Measurements from ENCODE around the gene PHYHD1.

The PHYHD1 gene

GRCh38 chr9:128892221-128892921, 28.4 kb upstream of the PHYHD1 start:
- peaks cover 24% of the 10 kb centered on the region for H3K4me1 Mint-ChIP-seq (ENCODE audit: low read depth)
- H3K4me3 Mint-ChIP-seq, result no peak overlapping the region
- no peaks in the 10 kb centered on the region for H3K9me3 Mint-ChIP-seq
- H3K27me3 Mint-ChIP-seq, result no peaks in the 10 kb centered on the region
- peaks cover 83% of the 10 kb centered on the region for H3K36me3 Mint-ChIP-seq (ENCODE audit: low read depth)
- H3K27ac Mint-ChIP-seq, result peak overlapping the region; percentile 52
- intact Hi-C loops (cut with micrococcal nuclease), result no loop called here

GRCh38 chr9:128893354-128893753, 27.4 kb upstream of the PHYHD1 start:
- Mint-ChIP-seq H3K4me1 (ENCODE audit: low read depth) (peaks cover 22% of the 10 kb centered on the region), H3K9me3 (no peaks in the 10 kb centered on the region), H3K27me3 (no peaks in the 10 kb centered on the region), H3K36me3 (ENCODE audit: low read depth) (peaks cover 83% of the 10 kb centered on the region), H3K27ac (peak overlapping the region; percentile 52), H3K4me3 (no peak overlapping the region)
- intact Hi-C loops (cut with micrococcal nuclease), result no loop called here

GRCh38 chr9:128894764-128895163, 26.0 kb upstream of the PHYHD1 start:
- Mint-ChIP-seq H3K27me3 (no peaks in the 10 kb centered on the region), H3K9me3 (no peaks in the 10 kb centered on the region), H3K27ac (no peak overlapping the region), H3K4me3 (no peak overlapping the region), H3K36me3 (ENCODE audit: low read depth) (peaks cover 75% of the 10 kb centered on the region), H3K4me1 (ENCODE audit: low read depth) (peaks cover 31% of the 10 kb centered on the region)
- intact Hi-C loops (cut with micrococcal nuclease), result no loop called here

GRCh38 chr9:128895556-128895955, 25.2 kb upstream of the PHYHD1 start:
- intact Hi-C loops (cut with micrococcal nuclease), result no loop called here
- peaks cover 67% of the 10 kb centered on the region for H3K36me3 Mint-ChIP-seq (ENCODE audit: low read depth)
- peak overlapping the region; percentile 13 for H3K27ac Mint-ChIP-seq
- peaks cover 37% of the 10 kb centered on the region for H3K4me1 Mint-ChIP-seq (ENCODE audit: low read depth)
- no peak overlapping the region for H3K4me3 Mint-ChIP-seq
- H3K9me3 Mint-ChIP-seq, result no peaks in the 10 kb centered on the region
- no peaks in the 10 kb centered on the region for H3K27me3 Mint-ChIP-seq

- intact Hi-C loops (cut with micrococcal nuclease), result no loop called here
- Mint-ChIP-seq H3K27ac (peak overlapping the region; percentile 65), H3K36me3 (ENCODE audit: low read depth) (peaks cover 51% of the 10 kb centered on the region), H3K27me3 (no peaks in the 10 kb centered on the region), H3K4me1 (ENCODE audit: low read depth) (peaks cover 41% of the 10 kb centered on the region), H3K4me3 (no peak overlapping the region), H3K9me3 (no peaks in the 10 kb centered on the region)
Observed at GRCh38 chr9:128898382-128898781, 22.4 kb upstream of the PHYHD1 start.

GRCh38 chr9:128898845-128899565, 21.8 kb upstream of the PHYHD1 start:
- intact Hi-C loops (cut with micrococcal nuclease), result no loop called here
- no peaks in the 10 kb centered on the region for H3K27me3 Mint-ChIP-seq
- H3K4me1 Mint-ChIP-seq (ENCODE audit: low read depth), result peaks cover 41% of the 10 kb centered on the region
- H3K4me3 Mint-ChIP-seq, result peak overlapping the region; percentile 0
- H3K9me3 Mint-ChIP-seq, result no peaks in the 10 kb centered on the region
- peaks cover 48% of the 10 kb centered on the region for H3K36me3 Mint-ChIP-seq (ENCODE audit: low read depth)
- H3K27ac Mint-ChIP-seq, result peak overlapping the region; percentile 65

- H3K27ac Mint-ChIP-seq, result peak overlapping the region; percentile 65
- peaks cover 41% of the 10 kb centered on the region for H3K4me1 Mint-ChIP-seq (ENCODE audit: low read depth)
- intact Hi-C loops (cut with micrococcal nuclease), result no loop called here
- H3K36me3 Mint-ChIP-seq (ENCODE audit: low read depth), result peaks cover 45% of the 10 kb centered on the region
- peak overlapping the region; percentile 0 for H3K4me3 Mint-ChIP-seq
- no peaks in the 10 kb centered on the region for H3K27me3 Mint-ChIP-seq
- no peaks in the 10 kb centered on the region for H3K9me3 Mint-ChIP-seq
Observed at GRCh38 chr9:128899566-128900322, 21.0 kb upstream of the PHYHD1 start.

- no peaks in the 10 kb centered on the region for H3K9me3 Mint-ChIP-seq
- peaks cover 34% of the 10 kb centered on the region for H3K36me3 Mint-ChIP-seq (ENCODE audit: low read depth)
- peaks cover 41% of the 10 kb centered on the region for H3K4me1 Mint-ChIP-seq (ENCODE audit: low read depth)
- no peak overlapping the region for H3K4me3 Mint-ChIP-seq
- no peaks in the 10 kb centered on the region for H3K27me3 Mint-ChIP-seq
- intact Hi-C loops (cut with micrococcal nuclease), result no loop called here
- H3K27ac Mint-ChIP-seq, result no peak overlapping the region
Observed at GRCh38 chr9:128901379-128901778, 19.4 kb upstream of the PHYHD1 start.

GRCh38 chr9:128901822-128902221, 19.0 kb upstream of the PHYHD1 start:
- peaks cover 34% of the 10 kb centered on the region for H3K36me3 Mint-ChIP-seq (ENCODE audit: low read depth)
- no peaks in the 10 kb centered on the region for H3K27me3 Mint-ChIP-seq
- H3K27ac Mint-ChIP-seq, result peak overlapping the region; percentile 43
- peaks cover 41% of the 10 kb centered on the region for H3K4me1 Mint-ChIP-seq (ENCODE audit: low read depth)
- H3K4me3 Mint-ChIP-seq, result no peak overlapping the region
- H3K9me3 Mint-ChIP-seq, result no peaks in the 10 kb centered on the region
- intact Hi-C loops (cut with micrococcal nuclease), result no loop called here

GRCh38 chr9:128902351-128903078, 18.3 kb upstream of the PHYHD1 start:
- H3K36me3 Mint-ChIP-seq (ENCODE audit: low read depth), result peaks cover 35% of the 10 kb centered on the region
- intact Hi-C loops (cut with micrococcal nuclease), result no loop called here
- no peak overlapping the region for H3K4me3 Mint-ChIP-seq
- H3K27me3 Mint-ChIP-seq, result no peaks in the 10 kb centered on the region
- H3K27ac Mint-ChIP-seq, result peak overlapping the region; percentile 43
- peaks cover 41% of the 10 kb centered on the region for H3K4me1 Mint-ChIP-seq (ENCODE audit: low read depth)
- no peaks in the 10 kb centered on the region for H3K9me3 Mint-ChIP-seq

GRCh38 chr9:128903079-128903461, 17.7 kb upstream of the PHYHD1 start:
- Mint-ChIP-seq H3K9me3 (no peaks in the 10 kb centered on the region), H3K27me3 (no peaks in the 10 kb centered on the region), H3K4me1 (ENCODE audit: low read depth) (peaks cover 37% of the 10 kb centered on the region), H3K27ac (no peak overlapping the region), H3K36me3 (ENCODE audit: low read depth) (peaks cover 35% of the 10 kb centered on the region), H3K4me3 (no peak overlapping the region)
- intact Hi-C loops (cut with micrococcal nuclease), result no loop called here

GRCh38 chr9:128903871-128904620, 16.7 kb upstream of the PHYHD1 start:
- Mint-ChIP-seq H3K4me3 (no peak overlapping the region), H3K27me3 (no peaks in the 10 kb centered on the region), H3K9me3 (no peaks in the 10 kb centered on the region), H3K4me1 (ENCODE audit: low read depth) (peaks cover 27% of the 10 kb centered on the region), H3K36me3 (ENCODE audit: low read depth) (peaks cover 36% of the 10 kb centered on the region), H3K27ac (no peak overlapping the region)
- intact Hi-C loops (cut with micrococcal nuclease), result no loop called here

- H3K27ac Mint-ChIP-seq, result no peak overlapping the region
- no peaks in the 10 kb centered on the region for H3K27me3 Mint-ChIP-seq
- intact Hi-C loops (cut with micrococcal nuclease), result no loop called here
- peaks cover 55% of the 10 kb centered on the region for H3K36me3 Mint-ChIP-seq (ENCODE audit: low read depth)
- H3K4me3 Mint-ChIP-seq, result no peak overlapping the region
- H3K4me1 Mint-ChIP-seq (ENCODE audit: low read depth), result peaks cover 15% of the 10 kb centered on the region
- H3K9me3 Mint-ChIP-seq, result no peaks in the 10 kb centered on the region
Observed at GRCh38 chr9:128905964-128906363, 14.8 kb upstream of the PHYHD1 start.
